Loucy (cell line): Measurements from ENCODE around the gene IL12B.

Experiments
- H2AFZ ChIP-seq: fragments of 200-600 bp; sonication (generic); 2 replicates; pipeline ENCODE4 v1.6.0; 2016; ENCODE audit warnings: antibody characterized with exemption, mild to moderate bottlenecking, low read length, moderate library complexity
- H3F3A ChIP-seq: fragments of 200-600 bp; 2 replicates; pipeline ENCODE4 v1.6.0; 2016; ENCODE audit warnings: antibody characterized with exemption, low read depth, mild to moderate bottlenecking
- H3K27me3 ChIP-seq: fragments of 200-600 bp; sonication (generic); 2 replicates; pipeline ENCODE4 v1.6.1; 2014; ENCODE audit warnings: low read length, mild to moderate bottlenecking; ENCODE audit not compliant: insufficient read depth, poor library complexity, severe bottlenecking
- H3K36me3 ChIP-seq: fragments of 200-600 bp; sonication (generic); 2 replicates; pipeline ENCODE4 v1.6.1; 2016; ENCODE audit warnings: low read length; ENCODE audit not compliant: insufficient read depth
- H3K4me1 ChIP-seq: fragments of 200-600 bp; sonication (generic); 2 replicates; pipeline ENCODE4 v1.5.1; 2014; ENCODE audit warnings: low read length, mild to moderate bottlenecking; ENCODE audit not compliant: insufficient read depth, poor library complexity, severe bottlenecking
- H3K4me2 ChIP-seq: fragments of 200-600 bp; sonication (generic); 2 replicates; pipeline ENCODE4 v1.6.0; 2014; ENCODE audit warnings: antibody characterized with exemption, low read length, low read depth, mild to moderate bottlenecking; ENCODE audit not compliant: poor library complexity, severe bottlenecking
- H3K4me3 ChIP-seq: fragments of 200-600 bp; sonication (generic); 2 replicates; pipeline ENCODE4 v1.5.1; 2014; ENCODE audit warnings: low read length, mild to moderate bottlenecking, mixed read lengths; ENCODE audit not compliant: poor library complexity, severe bottlenecking
- H3K79me2 ChIP-seq: fragments of 200-600 bp; sonication (generic); 2 replicates; pipeline ENCODE4 v1.6.1; 2014; ENCODE audit warnings: low read length; ENCODE audit not compliant: insufficient read depth
- H3K9ac ChIP-seq: fragments of 200-600 bp; sonication (generic); 2 replicates; pipeline ENCODE4 v1.6.0; 2014; ENCODE audit warnings: mild to moderate bottlenecking, low read depth, low read length, moderate library complexity; ENCODE audit not compliant: poor library complexity, severe bottlenecking
- H3K9me2 ChIP-seq: fragments of 200-600 bp; sonication (generic); replicated peaks from 2 replicates; pipeline ENCODE4 v1.6.1; 2016; ENCODE audit warnings: low read depth, low read length, mixed read lengths
- H3K9me3 ChIP-seq: fragments of 200-600 bp; sonication (generic); 2 replicates; pipeline ENCODE4 v1.6.1; 2014; ENCODE audit warnings: mild to moderate bottlenecking, antibody characterized with exemption, low read length, low read depth; ENCODE audit not compliant: insufficient read depth
- H4K20me1 ChIP-seq: fragments of 200-600 bp; sonication (generic); 2 replicates; pipeline ENCODE4 v1.6.0; 2014; ENCODE audit warnings: antibody characterized with exemption, low read length, mild to moderate bottlenecking; ENCODE audit not compliant: insufficient read depth, poor library complexity, severe bottlenecking
- CTCF ChIP-seq: fragments of 200-600 bp; sonication (generic); conservative IDR thresholded peaks from 2 replicates; pipeline ENCODE4 v1.5.1; 2014; ENCODE audit warnings: mild to moderate bottlenecking, antibody characterized with exemption, low read length
- EZH2phosphoT487 ChIP-seq: fragments of 200-600 bp; IDR thresholded peaks from 2 replicates; pipeline ENCODE4 v1.6.1; 2018; ENCODE audit warnings: antibody characterized with exemption, mild to moderate bottlenecking, moderate library complexity, borderline replicate concordance

The IL12B gene

GRCh38 chr5:159319363-159319762, 10.9 kb downstream of the IL12B start:
- no peak overlapping the region for H3K4me3 ChIP-seq
- H3K4me2 ChIP-seq, result no peak overlapping the region
- H2AFZ ChIP-seq, result no peak overlapping the region
- no peaks in the 10 kb centered on the region for H3F3A ChIP-seq
- H3K9me3 ChIP-seq, result no peaks in the 10 kb centered on the region
- no peak overlapping the region for H3K9ac ChIP-seq
- no peaks in the 10 kb centered on the region for H3K4me1 ChIP-seq
- H3K27me3 ChIP-seq, result no peaks in the 10 kb centered on the region
- no peaks in the 10 kb centered on the region for H3K36me3 ChIP-seq
- TF ChIP-seq CTCF (no peak), EZH2phosphoT487 (no peak)
- no peaks in the 10 kb centered on the region for H4K20me1 ChIP-seq
- H3K9me2 ChIP-seq, result no peaks in the 10 kb centered on the region
- H3K79me2 ChIP-seq, result no peaks in the 10 kb centered on the region

- no peak for TF ChIP-seq EZH2phosphoT487
- TF ChIP-seq CTCF, result no peak
- H3K9me2 ChIP-seq, result no peaks in the 10 kb centered on the region
- no peaks in the 10 kb centered on the region for H3K79me2 ChIP-seq
- H3K36me3 ChIP-seq, result no peaks in the 10 kb centered on the region
- H3K9ac ChIP-seq, result no peak overlapping the region
- peaks cover 1% of the 10 kb centered on the region for H3K27me3 ChIP-seq
- H3F3A ChIP-seq, result no peaks in the 10 kb centered on the region
- no peak overlapping the region for H3K4me2 ChIP-seq
- H3K9me3 ChIP-seq, result no peaks in the 10 kb centered on the region
- no peak overlapping the region for H3K4me3 ChIP-seq
- H4K20me1 ChIP-seq, result no peaks in the 10 kb centered on the region
- no peak overlapping the region for H2AFZ ChIP-seq
- H3K4me1 ChIP-seq, result no peaks in the 10 kb centered on the region
Observed at GRCh38 chr5:159318448-159318847, 11.8 kb downstream of the IL12B start.

- no peak overlapping the region for H2AFZ ChIP-seq
- TF ChIP-seq EZH2phosphoT487 (no peak), CTCF (no peak)
- H4K20me1 ChIP-seq, result no peaks in the 10 kb centered on the region
- no peaks in the 10 kb centered on the region for H3K4me1 ChIP-seq
- H3K9me3 ChIP-seq, result no peaks in the 10 kb centered on the region
- no peaks in the 10 kb centered on the region for H3K9me2 ChIP-seq
- no peaks in the 10 kb centered on the region for H3K79me2 ChIP-seq
- H3F3A ChIP-seq, result no peaks in the 10 kb centered on the region
- no peaks in the 10 kb centered on the region for H3K36me3 ChIP-seq
- no peak overlapping the region for H3K4me2 ChIP-seq
- H3K27me3 ChIP-seq, result peaks cover 4% of the 10 kb centered on the region
- H3K9ac ChIP-seq, result no peak overlapping the region
- H3K4me3 ChIP-seq, result no peak overlapping the region
Observed at GRCh38 chr5:159317849-159318248, 12.4 kb downstream of the IL12B start.
